GM12892 (cell line): ENCODE data around the gene KIFAP3.

Experiments used
- POLR2A ChIP-seq: IDR thresholded peaks from 2 replicates; pipeline ENCODE4 v1.6.1; 2011; ENCODE audit warnings: low read depth, low read length, control low read depth
- POLR2AphosphoS5 ChIP-seq: IDR thresholded peaks from 2 replicates; pipeline ENCODE4 v1.6.1; 2011; ENCODE audit warnings: low read depth, low read length, control low read depth
- TAF1 ChIP-seq: IDR thresholded peaks from 2 replicates; pipeline ENCODE4 v1.6.1; 2011; ENCODE audit warnings: low read depth, mild to moderate bottlenecking, control low read depth, low read length, borderline replicate concordance

- TF ChIP-seq POLR2A (no peak), POLR2AphosphoS5 (no peak), TAF1 (no peak)
Observed at GRCh38 chr1:169896013-169896412, 178.5 kb downstream of the KIFAP3 start.
